OCI-LY1 (cell line): Measurements from ENCODE around the gene NFIX.
A peak's percentile ranks its signal among the peaks of the same experiment; 100 is the strongest.

Experiments
- H2AFZ ChIP-seq: fragments of 200-600 bp; sonication (generic), shearing (Covaris generic); 2 replicates; pipeline ENCODE4 v1.6.0; 2014; ENCODE audit warnings: antibody characterized with exemption, mild to moderate bottlenecking, low read length
- H3F3A ChIP-seq: fragments of 200-600 bp; sonication (generic), shearing (Covaris generic); 2 replicates; pipeline ENCODE4 v1.6.0; 2014; ENCODE audit warnings: mild to moderate bottlenecking, antibody characterized with exemption, low read length, moderate library complexity; ENCODE audit not compliant: insufficient read depth
- H3K27ac ChIP-seq: fragments of 200-600 bp; sonication (generic); 2 replicates; pipeline ENCODE4 v1.5.1; 2014; ENCODE audit warnings: low read length, mixed run types, mild to moderate bottlenecking, low read depth; ENCODE audit not compliant: poor library complexity, severe bottlenecking
- H3K27me3 ChIP-seq: fragments of 200-600 bp; sonication (generic); 2 replicates; pipeline ENCODE4 v1.6.0; 2014; ENCODE audit warnings: antibody characterized with exemption, mild to moderate bottlenecking, low read length, moderate library complexity; ENCODE audit not compliant: insufficient read depth
- H3K36me3 ChIP-seq: fragments of 200-600 bp; sonication (generic); 2 replicates; pipeline ENCODE4 v1.6.1; 2014; ENCODE audit warnings: mild to moderate bottlenecking, antibody characterized with exemption, low read length, moderate library complexity, mixed read lengths; ENCODE audit not compliant: insufficient read depth
- H3K4me1 ChIP-seq: fragments of 200-600 bp; sonication (generic); 2 replicates; pipeline ENCODE4 v1.5.1; 2014; ENCODE audit warnings: mild to moderate bottlenecking, low read length, moderate library complexity; ENCODE audit not compliant: insufficient read depth, severe bottlenecking
- H3K4me2 ChIP-seq: fragments of 200-600 bp; sonication (generic), shearing (Covaris generic); 2 replicates; pipeline ENCODE4 v1.6.1; 2014; ENCODE audit warnings: low read length
- H3K4me3 ChIP-seq: fragments of 200-600 bp; sonication (generic); 2 replicates; pipeline ENCODE4 v1.5.1; 2014; ENCODE audit warnings: low read length, low read depth, mild to moderate bottlenecking, mixed read lengths; ENCODE audit not compliant: poor library complexity, severe bottlenecking
- H3K79me2 ChIP-seq: fragments of 200-600 bp; shearing (Covaris generic); 2 replicates; pipeline ENCODE4 v1.6.1; 2016; ENCODE audit warnings: mixed run types, low read length, mixed read lengths; ENCODE audit not compliant: insufficient read depth
- H3K9ac ChIP-seq: fragments of 200-600 bp; sonication (generic), shearing (Covaris generic); 2 replicates; pipeline ENCODE4 v1.6.1; 2014; ENCODE audit warnings: mild to moderate bottlenecking, low read length, mixed read lengths
- H3K9me2 ChIP-seq: fragments of 200-600 bp; sonication (generic), shearing (Covaris generic); 2 replicates; pipeline ENCODE4 v1.6.1; 2014; ENCODE audit warnings: low read depth, mild to moderate bottlenecking, low read length, mixed read lengths
- H3K9me3 ChIP-seq: fragments of 200-600 bp; shearing (Covaris generic); 2 replicates; pipeline ENCODE4 v1.6.1; 2014; ENCODE audit warnings: low read length, mixed read lengths
- H4K20me1 ChIP-seq: fragments of 200-600 bp; sonication (generic), shearing (Covaris generic); 2 replicates; pipeline ENCODE4 v1.6.0; 2016; ENCODE audit warnings: mild to moderate bottlenecking, low read length; ENCODE audit not compliant: insufficient read depth
- CTCF ChIP-seq: fragments of 200-600 bp; sonication (generic), shearing (Covaris generic); IDR thresholded peaks from 2 replicates; pipeline ENCODE4 v1.5.1; 2017; ENCODE audit warnings: mild to moderate bottlenecking, antibody characterized with exemption, low read length, moderate library complexity, mixed read lengths
- EZH2 ChIP-seq: fragments of 200-600 bp; sonication (generic), shearing (Covaris generic); IDR thresholded peaks from 2 replicates; pipeline ENCODE4 v1.8.0; 2017; ENCODE audit warnings: borderline replicate concordance, mixed run types, mild to moderate bottlenecking, antibody characterized with exemption, low read length, moderate library complexity, mixed read lengths

NFIX gene

GRCh38 chr19:13112555-13112954 lies 117.3 kb downstream of the NFIX start:
- no peak overlapping the region for H3K4me2 ChIP-seq
- no peak overlapping the region for H3K9ac ChIP-seq
- H3K27ac ChIP-seq = no peak overlapping the region
- H3K4me1 ChIP-seq = peaks cover 17% of the 10 kb centered on the region
- no peaks in the 10 kb centered on the region for H3K27me3 ChIP-seq
- TF ChIP-seq CTCF = no peak
- no peak for TF ChIP-seq EZH2
- H3K4me3 ChIP-seq = no peak overlapping the region
- no peak overlapping the region for H2AFZ ChIP-seq
- no peaks in the 10 kb centered on the region for H3K79me2 ChIP-seq
- no peaks in the 10 kb centered on the region for H4K20me1 ChIP-seq
- H3F3A ChIP-seq = peaks cover 4% of the 10 kb centered on the region; the same call in 1 of the 2 replicates
- H3K9me2 ChIP-seq = no peaks in the 10 kb centered on the region
- H3K36me3 ChIP-seq = peaks cover 27% of the 10 kb centered on the region
- no peaks in the 10 kb centered on the region for H3K9me3 ChIP-seq

DNA sequence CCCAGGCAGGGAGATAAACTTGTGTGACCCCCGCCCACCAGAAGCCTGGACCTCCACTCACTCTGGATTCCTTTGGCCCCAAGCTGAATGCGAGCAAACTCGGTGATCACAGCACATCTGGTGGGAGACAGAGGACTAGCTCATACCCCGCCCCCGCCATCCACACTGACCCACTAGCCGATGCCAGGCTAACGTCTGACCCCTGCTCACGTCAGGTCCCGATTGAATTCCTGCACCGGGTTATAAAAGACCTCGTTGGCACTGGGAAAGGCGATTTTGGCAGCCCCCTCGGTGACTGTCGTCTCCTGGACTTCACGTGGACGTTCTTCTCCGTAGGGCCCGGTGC lies 120.6 kb downstream of the NFIX start:
- Histone ChIP-seq H3K4me3 (peak overlapping the region; percentile 86), H3K9ac (peak overlapping the region; percentile 75), H3K36me3 (peaks cover 18% of the 10 kb centered on the region; the same call in 1 of the 2 replicates), H3K27me3 (no peaks in the 10 kb centered on the region), H3K4me2 (peak overlapping the region; percentile 82), H3K79me2 (peaks cover 22% of the 10 kb centered on the region; the same call in 1 of the 2 replicates), H3K9me2 (no peaks in the 10 kb centered on the region), H2AFZ (no peak overlapping the region), H3K4me1 (peaks cover 42% of the 10 kb centered on the region), H4K20me1 (no peaks in the 10 kb centered on the region), H3K27ac (peak overlapping the region; percentile 41), H3K9me3 (no peaks in the 10 kb centered on the region), H3F3A (peaks cover 4% of the 10 kb centered on the region; the same call in 1 of the 2 replicates)
- TF ChIP-seq CTCF = no peak

DNA sequence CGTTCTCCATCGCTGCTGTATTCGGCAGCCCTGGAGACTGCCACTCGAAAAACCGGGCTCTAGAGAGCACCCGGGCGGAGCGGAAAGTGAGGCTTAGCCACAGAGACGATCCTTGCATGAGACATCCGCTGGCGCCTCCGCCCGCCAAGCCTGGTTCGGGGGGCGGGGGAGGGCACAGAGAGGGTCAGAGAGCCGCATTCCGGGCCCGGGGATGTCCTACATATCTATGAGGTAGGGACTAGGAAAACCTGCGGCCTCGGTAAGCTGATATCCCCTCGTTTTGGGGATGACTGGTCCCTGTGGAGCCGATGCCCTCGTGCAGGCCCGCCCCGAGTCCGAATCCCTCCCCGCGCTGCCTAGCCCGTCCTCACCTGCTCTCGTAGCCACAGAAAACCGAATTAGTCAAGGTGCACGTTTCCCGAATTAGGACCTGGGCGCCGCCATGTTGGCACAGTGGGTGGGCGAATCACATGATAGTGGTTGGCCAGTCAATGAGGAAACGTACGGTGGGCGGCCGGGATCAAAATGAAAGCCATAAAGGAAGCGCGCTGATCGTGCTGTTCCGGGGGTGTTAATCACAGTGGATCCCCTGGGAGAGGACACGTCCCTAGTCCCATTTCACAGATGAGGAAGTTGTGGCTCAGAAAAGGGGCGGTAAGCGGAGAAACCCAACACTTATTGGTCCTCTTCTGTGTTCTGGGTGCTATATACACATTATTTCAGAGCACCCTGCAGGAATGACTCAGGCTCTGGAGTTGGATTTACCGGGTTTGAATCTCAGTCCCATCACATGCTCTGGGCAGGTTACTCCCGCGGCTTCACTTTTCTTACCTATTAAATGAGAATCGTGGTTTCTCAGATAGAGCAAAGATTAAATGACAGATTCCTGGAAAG lies 121.3 kb downstream of the NFIX start, which contains the start of gene TRMT1:
TRMT1 (minus strand) TSS at position 459 of the 894 bp plus-strand sequence; CDS start at position 118, 341 bp downstream.
- Histone ChIP-seq H4K20me1 (no peaks in the 10 kb centered on the region), H3K4me1 (peaks cover 48% of the 10 kb centered on the region), H3K4me3 (peak within 1 kb of the TSS; percentile 86), H3K27ac (peak within 1 kb of the TSS; percentile 80), H3K79me2 (peaks cover 26% of the 10 kb centered on the region), H3K27me3 (no peaks in the 10 kb centered on the region), H3K9me2 (no peaks in the 10 kb centered on the region), H3K9ac (peak within 1 kb of the TSS; percentile 75), H3F3A (peaks cover 4% of the 10 kb centered on the region; the same call in 1 of the 2 replicates), H3K36me3 (peaks cover 24% of the 10 kb centered on the region; the same call in 1 of the 2 replicates), H3K4me2 (peak within 1 kb of the TSS; percentile 82), H2AFZ (no peak within 1 kb of the TSS), H3K9me3 (no peaks in the 10 kb centered on the region)
- no peak for TF ChIP-seq EZH2
- TF ChIP-seq CTCF = no peak
